ENCODE measurements around the gene CELF4.

CELF4 gene

GRCh38 chr18:37287601-37288000, 278.0 kb downstream of the CELF4 start:
- TF ChIP-seq SPI1 (IDR thresholded peaks at IDR 0.05; ENCODE audit: low read depth, low read length) (no peak), POLR2A (IDR thresholded peaks at IDR 0.05; ENCODE audit: low read depth, low read length) (no peak), PAX5 (IDR thresholded peaks at IDR 0.05; ENCODE audit: insufficient read depth, low read length, severe bottlenecking) (no peak), POU2F2 (IDR thresholded peaks at IDR 0.05; ENCODE audit: low read depth, low read length) (no peak), POLR2AphosphoS5 (IDR thresholded peaks at IDR 0.05; ENCODE audit: low read depth, low read length) (no peak), TAF1 (IDR thresholded peaks at IDR 0.05; ENCODE audit: low read depth, low read length) (no peak)
- FAIRE-seq, result no peak

DNA sequence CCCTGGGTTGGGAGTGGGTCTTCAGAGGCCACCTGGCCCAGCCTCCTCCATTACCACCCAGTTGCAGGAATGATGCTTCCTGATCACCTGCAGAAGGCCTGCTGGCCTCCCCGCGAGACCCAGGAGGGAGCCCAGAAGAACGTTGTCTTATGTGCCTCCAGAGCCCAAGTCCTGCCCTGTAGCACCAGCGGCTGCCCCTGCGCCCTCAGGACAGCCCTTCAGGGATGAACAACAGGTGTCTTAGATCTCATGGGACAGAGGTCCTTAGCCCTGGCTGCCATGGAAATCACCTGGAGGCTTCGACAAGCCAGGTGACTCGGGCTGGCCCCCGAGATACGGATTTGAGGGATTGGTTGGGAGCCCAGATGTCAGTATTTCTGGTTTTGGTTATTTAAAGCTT, 278.8 kb downstream of the CELF4 start:
- TF ChIP-seq PAX5 (IDR thresholded peaks at IDR 0.05; ENCODE audit: insufficient read depth, low read length, severe bottlenecking) (no peak), SPI1 (IDR thresholded peaks at IDR 0.05; ENCODE audit: low read depth, low read length) (no peak), POU2F2 (IDR thresholded peaks at IDR 0.05; ENCODE audit: low read depth, low read length) (no peak), TAF1 (IDR thresholded peaks at IDR 0.05; ENCODE audit: low read depth, low read length) (no peak), POLR2A (IDR thresholded peaks at IDR 0.05; ENCODE audit: low read depth, low read length) (no peak), POLR2AphosphoS5 (IDR thresholded peaks at IDR 0.05; ENCODE audit: low read depth, low read length) (no peak)
- DNase-seq (ENCODE audit: insufficient read length, low spot score), result no peak
- no peak for FAIRE-seq

More at GRCh38 chr18:37287601-37288000, 278.0 kb downstream of the CELF4 start:
- DNase-seq (ENCODE audit: insufficient read length, low spot score), result no peak

GRCh38 chr18:37285825-37286224, 279.8 kb downstream of the CELF4 start:
- DNase-seq (ENCODE audit: insufficient read length, low spot score), result no peak
- TF ChIP-seq PAX5 (IDR thresholded peaks at IDR 0.05; ENCODE audit: insufficient read depth, low read length, severe bottlenecking) (no peak), TAF1 (IDR thresholded peaks at IDR 0.05; ENCODE audit: low read depth, low read length) (no peak), POLR2A (IDR thresholded peaks at IDR 0.05; ENCODE audit: low read depth, low read length) (no peak)
- no peak for FAIRE-seq

GRCh38 chr18:37284260-37284659, 281.3 kb downstream of the CELF4 start:
- no peak for DNase-seq (ENCODE audit: insufficient read length, low spot score)
- TF ChIP-seq POLR2A (IDR thresholded peaks at IDR 0.05; ENCODE audit: low read depth, low read length) (no peak), POLR2AphosphoS5 (IDR thresholded peaks at IDR 0.05; ENCODE audit: low read depth, low read length) (no peak), TAF1 (IDR thresholded peaks at IDR 0.05; ENCODE audit: low read depth, low read length) (no peak), POU2F2 (IDR thresholded peaks at IDR 0.05; ENCODE audit: low read depth, low read length) (no peak), SPI1 (IDR thresholded peaks at IDR 0.05; ENCODE audit: low read depth, low read length) (no peak), PAX5 (IDR thresholded peaks at IDR 0.05; ENCODE audit: insufficient read depth, low read length, severe bottlenecking) (no peak)
- no peak for FAIRE-seq

DNA sequence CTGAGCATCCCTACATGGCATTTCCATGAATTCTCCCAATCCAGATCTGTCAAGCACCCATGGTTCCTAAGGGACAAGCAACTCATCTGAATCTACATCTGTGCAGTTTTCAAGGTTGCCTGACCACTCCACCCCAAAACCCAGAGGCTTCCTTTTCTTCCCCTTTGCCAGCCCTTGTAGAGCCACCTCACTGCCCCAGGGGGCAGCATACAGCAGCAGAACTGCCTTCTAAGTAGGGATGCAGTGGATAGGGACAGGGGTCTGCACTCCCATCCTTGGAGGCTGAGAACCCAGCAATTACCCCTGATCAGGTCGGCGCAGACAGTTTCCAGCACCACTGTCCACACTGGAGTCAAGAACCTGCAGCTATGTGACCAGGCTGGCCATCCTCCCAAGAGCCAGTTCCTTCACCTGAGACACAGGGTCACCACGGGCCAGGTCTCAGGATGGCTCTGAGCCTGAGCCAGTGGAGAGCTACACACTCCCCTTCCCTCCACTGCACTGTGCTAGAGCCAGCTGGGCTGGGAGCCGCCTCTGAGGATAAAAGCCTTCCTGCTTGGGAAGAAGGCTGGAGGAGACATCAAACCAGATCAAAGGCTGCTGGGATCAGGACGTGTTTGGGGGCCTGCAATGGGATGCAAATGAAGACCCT, 283.1 kb downstream of the CELF4 start:
- DNase-seq (ENCODE audit: insufficient read length, low spot score) (no peak), FAIRE-seq (no peak)
- TF ChIP-seq POLR2AphosphoS5 (IDR thresholded peaks at IDR 0.05; ENCODE audit: low read depth, low read length) (no peak), SPI1 (IDR thresholded peaks at IDR 0.05; ENCODE audit: low read depth, low read length) (no peak), POU2F2 (IDR thresholded peaks at IDR 0.05; ENCODE audit: low read depth, low read length) (no peak), PAX5 (IDR thresholded peaks at IDR 0.05; ENCODE audit: insufficient read depth, low read length, severe bottlenecking) (no peak), POLR2A (IDR thresholded peaks at IDR 0.05; ENCODE audit: low read depth, low read length) (no peak), TAF1 (IDR thresholded peaks at IDR 0.05; ENCODE audit: low read depth, low read length) (no peak)

GRCh38 chr18:37280701-37281393, 284.8 kb downstream of the CELF4 start:
- DNase-seq (ENCODE audit: insufficient read length, low spot score), result no peak
- TF ChIP-seq POLR2AphosphoS5 (IDR thresholded peaks at IDR 0.05; ENCODE audit: low read depth, low read length) (no peak), TAF1 (IDR thresholded peaks at IDR 0.05; ENCODE audit: low read depth, low read length) (no peak), SPI1 (IDR thresholded peaks at IDR 0.05; ENCODE audit: low read depth, low read length) (no peak), PAX5 (IDR thresholded peaks at IDR 0.05; ENCODE audit: insufficient read depth, low read length, severe bottlenecking) (no peak), POU2F2 (IDR thresholded peaks at IDR 0.05; ENCODE audit: low read depth, low read length) (no peak), POLR2A (IDR thresholded peaks at IDR 0.05; ENCODE audit: low read depth, low read length) (no peak)
- FAIRE-seq, result no peak

- TF ChIP-seq POU2F2 (IDR thresholded peaks at IDR 0.05; ENCODE audit: low read depth, low read length) (no peak), POLR2A (IDR thresholded peaks at IDR 0.05; ENCODE audit: low read depth, low read length) (no peak), TAF1 (IDR thresholded peaks at IDR 0.05; ENCODE audit: low read depth, low read length) (no peak), SPI1 (IDR thresholded peaks at IDR 0.05; ENCODE audit: low read depth, low read length) (no peak), PAX5 (IDR thresholded peaks at IDR 0.05; ENCODE audit: insufficient read depth, low read length, severe bottlenecking) (no peak), POLR2AphosphoS5 (IDR thresholded peaks at IDR 0.05; ENCODE audit: low read depth, low read length) (no peak)
These were observed 287.8 kb downstream of the CELF4 start for GRCh38 chr18:37277804-37278203.

DNA sequence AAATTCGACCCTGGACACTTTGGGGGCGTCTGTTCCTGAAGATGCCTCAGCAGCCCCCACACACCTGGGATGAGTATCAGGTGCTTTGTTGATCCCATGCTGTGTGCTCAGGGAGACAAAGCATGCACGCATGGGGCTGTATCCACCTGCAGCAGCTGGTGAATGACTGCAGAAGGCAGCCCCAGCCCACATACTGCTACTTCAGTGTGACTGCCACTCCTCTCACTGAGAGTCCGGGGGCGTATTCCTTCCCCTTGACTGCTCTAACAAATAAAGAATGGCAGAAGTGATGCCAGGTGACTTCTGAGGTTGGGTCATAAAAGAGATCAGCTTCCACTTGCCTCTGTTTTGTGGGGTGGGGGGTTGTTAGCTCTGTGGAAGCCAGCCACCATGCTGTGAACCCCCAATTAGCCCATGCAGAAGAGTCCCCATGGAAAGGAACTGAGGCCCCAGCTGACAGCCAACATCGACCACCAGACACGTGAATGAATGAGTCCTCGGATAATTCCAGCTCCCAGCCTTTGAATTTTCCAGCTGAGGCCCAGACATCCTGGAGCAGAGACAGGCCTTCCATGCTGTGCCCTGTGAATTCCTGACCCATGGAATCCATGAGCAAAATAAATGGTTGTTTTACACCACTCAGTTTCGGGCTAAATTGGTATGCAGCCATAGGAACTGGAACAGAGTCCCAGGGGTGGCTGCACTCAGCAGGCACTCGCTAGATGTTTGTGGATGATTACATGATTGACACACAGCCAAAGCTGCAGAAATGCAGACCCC, 289.3 kb downstream of the CELF4 start:
- TF ChIP-seq POLR2AphosphoS5 (IDR thresholded peaks at IDR 0.05; ENCODE audit: low read depth, low read length) (no peak), PAX5 (IDR thresholded peaks at IDR 0.05; ENCODE audit: insufficient read depth, low read length, severe bottlenecking) (no peak), POU2F2 (IDR thresholded peaks at IDR 0.05; ENCODE audit: low read depth, low read length) (no peak), TAF1 (IDR thresholded peaks at IDR 0.05; ENCODE audit: low read depth, low read length) (no peak), POLR2A (IDR thresholded peaks at IDR 0.05; ENCODE audit: low read depth, low read length) (no peak), SPI1 (IDR thresholded peaks at IDR 0.05; ENCODE audit: low read depth, low read length) (no peak)
- FAIRE-seq (no peak), DNase-seq (ENCODE audit: insufficient read length, low spot score) (no peak)

More at GRCh38 chr18:37277804-37278203, 287.8 kb downstream of the CELF4 start:
- FAIRE-seq (no peak), DNase-seq (ENCODE audit: insufficient read length, low spot score) (no peak)

GRCh38 chr18:37275237-37275741, 290.3 kb downstream of the CELF4 start:
- no peak for FAIRE-seq
- no peak for TF ChIP-seq POLR2A (IDR thresholded peaks at IDR 0.05; ENCODE audit: low read depth, low read length)
- no peak for TF ChIP-seq POU2F2 (IDR thresholded peaks at IDR 0.05; ENCODE audit: low read depth, low read length)
- TF ChIP-seq SPI1 (IDR thresholded peaks at IDR 0.05; ENCODE audit: low read depth, low read length), result no peak
- no peak for TF ChIP-seq PAX5 (IDR thresholded peaks at IDR 0.05; ENCODE audit: insufficient read depth, low read length, severe bottlenecking)
- no peak for TF ChIP-seq TAF1 (IDR thresholded peaks at IDR 0.05; ENCODE audit: low read depth, low read length)
- no peak for DNase-seq (ENCODE audit: insufficient read length, low spot score)

All from GM12891 (cell line).